SJSA1 (cell line): Measurements from ENCODE around the gene MX2. TPM values are rescaled to one million over a fixed set of nuclear protein-coding genes. Genes with fewer than 3 reads are reported as not detected.
"Not testable (repeated sequence)": the region's sequence is repeated elsewhere in the genome, so short reads cannot be mapped to it uniquely, and the experiment has no call there.

Source experiments
- DNase-seq, 2 experiments: peaks; one replicate each; pipeline ENCODE4 v3.0.0-alpha.2; 2015 to 2020; ENCODE audit warnings: low spot score in 2 of 2, low read depth in 1 of 2
- H3K27ac ChIP-seq: fragments of 250-450 bp; sonication (Bioruptor Pico); 2 replicates; pipeline ENCODE4 v1.5.1; 2020; ENCODE audit warnings: mild to moderate bottlenecking, moderate library complexity
- H3K27me3 ChIP-seq: fragments of 250-450 bp; sonication (Bioruptor Pico); replicated peaks from 2 replicates; pipeline ENCODE4 v1.5.1; 2020; ENCODE audit warnings: mild to moderate bottlenecking, moderate library complexity
- H3K36me3 ChIP-seq: fragments of 250-450 bp; sonication (Bioruptor Pico); 2 replicates; pipeline ENCODE4 v1.5.1; 2020; ENCODE audit warnings: mild to moderate bottlenecking
- H3K4me1 ChIP-seq: fragments of 250-450 bp; sonication (Bioruptor Pico); replicated peaks from 2 replicates; pipeline ENCODE4 v1.6.1; 2021; ENCODE audit warnings: mild to moderate bottlenecking
- H3K4me3 ChIP-seq: fragments of 250-450 bp; sonication (Bioruptor Pico); 2 replicates; pipeline ENCODE4 v1.5.1; 2020; ENCODE audit warnings: mild to moderate bottlenecking
- H3K9me3 ChIP-seq: fragments of 250-450 bp; sonication (Bioruptor Pico); replicated peaks from 2 replicates; pipeline ENCODE4 v1.5.1; 2020; ENCODE audit warnings: mild to moderate bottlenecking
- total RNA-seq: library from RNA; depleted of rRNA; stranded (reverse); fragments of >200 nt; shearing (Covaris generic); gene quantifications from 2 replicates; pipeline ENCODE4 v1.2.3, GENCODE V29; 2014

Gene MX2
- total RNA-seq, 1 experiment from 2014 or later: not detected

DNA sequence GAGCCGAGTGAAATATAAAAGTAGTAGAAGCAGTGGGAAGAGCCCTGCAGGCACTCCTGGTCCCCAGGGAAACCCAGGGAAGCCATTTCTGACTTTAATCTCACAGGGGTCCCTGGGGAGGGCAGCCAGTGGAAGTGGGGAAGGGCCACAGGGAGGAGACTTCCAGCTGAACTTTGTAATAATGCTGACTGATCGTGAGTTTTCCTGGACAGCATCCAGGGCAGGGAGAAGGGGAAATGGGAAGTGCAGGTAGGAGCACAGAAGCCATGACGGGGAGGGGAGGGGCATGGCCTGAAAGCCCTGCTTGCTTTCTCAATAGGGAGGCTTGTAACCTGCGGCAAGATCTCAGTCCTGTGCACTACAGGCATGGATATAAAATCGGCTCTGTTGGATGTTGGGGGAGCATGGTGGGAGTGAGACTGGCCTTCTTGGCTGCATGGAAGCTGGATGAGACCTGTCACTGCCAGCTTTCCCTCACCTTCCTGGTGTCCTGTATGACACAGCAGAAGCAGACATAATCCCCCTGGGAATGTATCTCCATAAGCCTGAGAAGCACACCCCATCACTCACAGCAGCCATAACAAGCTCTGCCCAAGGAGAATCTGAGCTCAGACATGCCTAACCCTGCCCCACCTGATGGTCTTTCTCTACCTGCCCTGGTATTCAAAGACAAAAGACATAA lies 49.1 kb downstream of the MX2 start:
- H3K4me3 ChIP-seq: no peak overlapping the region
- H3K4me1 ChIP-seq: no peaks in the 10 kb centered on the region
- H3K36me3 ChIP-seq: no peaks in the 10 kb centered on the region
- no peak overlapping the region for H3K27ac ChIP-seq
- DNase-seq: no peak
- H3K9me3 ChIP-seq: no peaks in the 10 kb centered on the region
- H3K27me3 ChIP-seq: peaks cover 3% of the 10 kb centered on the region; the same call in 1 of the 2 replicates

DNA sequence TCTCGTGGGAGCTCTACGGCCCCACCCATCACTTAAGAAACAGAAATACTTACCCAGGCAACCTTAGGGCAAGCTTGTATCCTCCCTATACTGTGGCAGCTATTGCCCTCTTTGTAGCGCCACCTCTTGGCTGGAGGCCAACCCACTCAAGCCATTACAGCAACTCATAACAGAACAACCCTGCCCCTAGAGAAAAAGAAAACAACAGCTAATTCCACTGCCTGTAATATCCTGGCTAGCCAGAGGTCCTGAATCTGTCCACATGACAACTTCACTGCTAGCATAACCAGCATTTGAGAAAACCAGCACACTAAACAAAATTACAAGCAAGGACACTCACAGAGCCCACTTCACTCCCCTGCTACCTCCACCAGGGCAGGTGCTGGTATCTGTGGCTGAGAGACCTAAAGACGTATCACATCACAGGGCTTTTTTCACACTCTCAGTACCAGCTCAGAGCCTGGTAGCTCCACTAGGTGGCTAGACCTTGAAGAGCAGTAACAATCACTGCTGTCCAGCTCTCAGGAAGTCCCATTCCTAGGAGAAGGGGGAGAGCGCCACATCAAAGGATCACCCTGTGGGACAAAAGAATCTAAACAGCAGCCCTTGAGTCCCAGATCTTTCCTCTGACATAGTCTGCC lies 49.7 kb downstream of the MX2 start:
- H3K4me3 ChIP-seq: no peak overlapping the region
- DNase-seq: no peak
- H3K9me3 ChIP-seq: no peaks in the 10 kb centered on the region
- peaks cover 3% of the 10 kb centered on the region; the same call in 1 of the 2 replicates for H3K27me3 ChIP-seq
- no peaks in the 10 kb centered on the region for H3K4me1 ChIP-seq
- no peak overlapping the region for H3K27ac ChIP-seq
- no peaks in the 10 kb centered on the region for H3K36me3 ChIP-seq

DNA sequence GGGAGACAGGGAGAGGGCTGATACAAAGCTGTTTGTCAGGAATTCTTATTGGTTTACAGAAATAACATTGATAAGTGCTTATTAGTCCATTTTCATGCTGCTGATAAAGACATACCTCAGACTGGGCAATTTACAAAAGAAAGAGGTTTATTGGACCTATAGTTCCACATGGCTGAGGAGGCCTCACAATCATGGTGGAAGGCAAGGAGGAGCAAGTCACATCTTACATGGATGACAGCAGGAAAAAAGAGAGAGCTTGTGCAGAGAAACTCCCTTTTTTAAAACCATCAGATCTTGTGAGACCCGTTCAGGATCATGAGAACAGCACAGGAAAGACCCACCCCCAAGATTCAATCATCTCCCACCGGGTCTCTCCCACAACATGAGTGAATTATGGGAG lies 55.7 kb downstream of the MX2 start:
- not testable (repeated sequence) for H3K4me3 ChIP-seq, H3K27me3 ChIP-seq, H3K4me1 ChIP-seq, DNase-seq, H3K27ac ChIP-seq, H3K9me3 ChIP-seq, H3K36me3 ChIP-seq

DNA sequence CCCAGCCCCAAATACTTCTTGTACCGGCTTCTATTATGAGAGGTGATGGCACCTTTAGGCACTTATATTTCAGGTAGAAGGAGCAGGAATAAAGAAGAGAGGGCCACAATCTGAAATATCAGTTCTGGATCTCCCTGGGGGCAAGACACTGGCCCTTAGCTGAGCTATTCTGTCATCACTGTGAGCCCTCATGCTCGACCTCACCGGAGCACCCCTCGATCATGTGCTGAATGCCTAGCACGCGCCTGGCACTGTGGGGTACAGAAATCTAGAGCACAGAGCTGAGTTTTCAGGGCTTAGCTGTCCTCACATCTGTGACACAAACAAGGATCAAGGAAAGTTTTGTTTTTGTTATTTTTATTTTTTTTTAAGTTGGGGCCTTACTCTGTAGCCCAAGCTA lies 56.6 kb downstream of the MX2 start:
- Histone ChIP-seq H3K36me3 (no peaks in the 10 kb centered on the region), H3K27me3 (peaks cover 3% of the 10 kb centered on the region; the same call in 1 of the 2 replicates), H3K4me1 (peaks cover 9% of the 10 kb centered on the region), H3K4me3 (no peak overlapping the region), H3K9me3 (no peaks in the 10 kb centered on the region), H3K27ac (no peak overlapping the region)
- DNase-seq: peak in 1 of 2 experiments; percentile 20

DNA sequence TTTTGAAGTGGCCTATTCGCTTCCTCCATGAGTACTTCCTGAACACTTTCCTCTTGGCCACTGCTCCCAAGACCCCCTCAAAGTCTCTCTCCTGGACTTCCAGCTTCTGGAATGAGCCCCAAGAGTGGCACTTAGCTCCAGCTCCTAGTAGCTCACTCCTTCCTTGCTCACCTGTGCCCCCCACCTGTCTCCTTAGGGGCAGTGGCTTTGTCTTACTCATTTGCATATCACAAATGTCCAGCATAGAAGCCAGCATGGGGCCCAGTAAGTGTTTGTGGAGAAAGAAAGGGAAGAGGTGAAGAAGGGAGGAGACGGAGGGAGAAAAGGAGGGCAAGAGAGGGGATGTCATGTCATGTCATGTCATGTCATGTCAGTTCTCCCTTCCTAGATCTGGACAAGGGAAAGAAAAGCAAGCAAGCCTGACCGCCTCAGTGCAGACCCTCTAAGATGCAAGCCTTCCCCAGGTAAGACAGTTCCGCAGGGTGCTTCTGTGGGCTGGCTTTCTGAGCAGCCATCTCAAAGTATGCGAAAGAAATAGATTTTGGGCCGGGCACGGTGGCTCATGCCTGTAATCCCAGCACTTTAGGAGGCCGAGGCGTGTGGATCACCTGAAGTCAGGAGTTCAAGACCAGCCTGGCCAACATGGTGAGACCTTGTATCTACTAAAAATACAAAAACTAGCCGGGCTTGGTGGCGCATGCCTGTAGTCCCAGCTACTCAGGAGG lies 57.3 kb downstream of the MX2 start:
- H3K9me3 ChIP-seq: no peaks in the 10 kb centered on the region
- no peak overlapping the region for H3K4me3 ChIP-seq
- H3K4me1 ChIP-seq: peaks cover 9% of the 10 kb centered on the region
- H3K27me3 ChIP-seq: no peaks in the 10 kb centered on the region; the same call in 1 of the 2 replicates
- H3K27ac ChIP-seq: no peak overlapping the region
- no peaks in the 10 kb centered on the region for H3K36me3 ChIP-seq
- peak in 1 of 2 experiments; percentile 34 for DNase-seq

DNA sequence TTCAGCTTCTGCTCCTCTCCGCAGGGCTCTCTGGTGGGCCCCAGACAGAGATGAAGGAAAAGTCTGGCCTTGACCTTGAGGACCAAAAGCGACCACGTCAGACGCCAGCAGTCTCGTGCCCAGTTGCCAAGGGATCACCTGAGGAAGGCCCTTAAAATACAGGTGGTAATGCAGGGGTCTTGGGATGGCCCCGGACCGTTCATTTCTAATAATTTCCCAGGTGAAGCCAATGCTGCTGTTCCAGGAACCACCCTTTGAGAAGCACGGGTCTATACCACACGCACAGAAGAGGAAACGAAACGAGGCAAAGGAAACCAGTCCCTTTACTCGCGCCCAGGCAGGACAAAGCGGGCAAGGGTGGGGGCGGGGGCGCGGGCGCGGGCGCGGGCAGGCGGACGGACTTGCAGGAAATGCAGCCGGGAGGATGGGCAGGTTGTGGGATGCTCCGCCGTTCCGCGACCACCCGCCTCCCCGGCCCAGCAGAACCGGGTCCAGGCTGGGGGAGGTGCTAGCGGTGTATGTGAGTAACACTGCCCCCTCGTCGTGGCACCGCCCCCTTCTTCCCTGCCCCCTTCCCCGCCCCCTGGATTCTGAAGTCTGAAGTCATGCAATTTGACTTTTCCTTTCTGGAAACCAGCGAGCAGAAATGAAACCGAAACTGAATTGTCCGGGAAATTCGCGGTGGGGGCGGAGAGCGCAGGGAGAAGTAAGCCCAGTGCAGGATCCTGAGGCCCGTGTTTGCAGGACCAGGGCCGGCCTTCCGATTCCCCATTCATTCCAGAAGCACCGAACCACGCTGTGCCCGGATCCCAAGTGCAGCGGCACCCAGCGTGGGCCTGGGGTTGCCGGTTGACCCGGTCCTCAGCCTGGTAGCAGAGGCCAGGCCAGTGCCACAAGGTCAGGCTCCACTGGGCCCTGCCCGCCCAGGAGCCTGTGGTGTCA lies 58.4 kb downstream of the MX2 start:
- H3K4me1 ChIP-seq: peaks cover 9% of the 10 kb centered on the region
- no peaks in the 10 kb centered on the region; the same call in 1 of the 2 replicates for H3K27me3 ChIP-seq
- H3K27ac ChIP-seq: peak overlapping the region; percentile 67
- H3K36me3 ChIP-seq: no peaks in the 10 kb centered on the region
- peak overlapping the region; percentile 50 for H3K4me3 ChIP-seq
- no peaks in the 10 kb centered on the region for H3K9me3 ChIP-seq
- DNase-seq: peak; percentile 86 to 87

DNA sequence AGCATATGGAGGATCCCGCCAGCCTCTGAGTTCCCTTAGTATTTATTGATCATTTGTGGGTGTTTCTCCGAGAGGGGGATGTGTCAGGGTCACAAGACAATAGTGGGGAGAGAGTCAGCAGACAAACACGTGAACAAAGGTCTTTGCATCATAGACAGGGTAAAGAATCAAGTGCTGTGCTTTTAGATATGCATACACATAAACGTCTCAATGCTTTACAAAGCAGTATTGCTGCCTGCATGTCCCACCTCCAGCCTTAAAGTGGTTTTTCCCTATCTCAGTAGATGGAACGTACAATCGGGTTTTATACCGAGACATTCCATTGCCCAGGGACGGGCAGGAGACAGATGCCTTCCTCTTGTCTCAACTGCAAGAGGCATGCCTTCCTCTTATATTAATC lies 59.2 kb downstream of the MX2 start:
- Histone ChIP-seq H3K4me1 (peaks cover 13% of the 10 kb centered on the region), H3K27ac (peak overlapping the region; percentile 67), H3K4me3 (peak overlapping the region; percentile 50)
- H3K27me3 ChIP-seq, H3K36me3 ChIP-seq, DNase-seq, H3K9me3 ChIP-seq: not testable (repeated sequence)

DNA sequence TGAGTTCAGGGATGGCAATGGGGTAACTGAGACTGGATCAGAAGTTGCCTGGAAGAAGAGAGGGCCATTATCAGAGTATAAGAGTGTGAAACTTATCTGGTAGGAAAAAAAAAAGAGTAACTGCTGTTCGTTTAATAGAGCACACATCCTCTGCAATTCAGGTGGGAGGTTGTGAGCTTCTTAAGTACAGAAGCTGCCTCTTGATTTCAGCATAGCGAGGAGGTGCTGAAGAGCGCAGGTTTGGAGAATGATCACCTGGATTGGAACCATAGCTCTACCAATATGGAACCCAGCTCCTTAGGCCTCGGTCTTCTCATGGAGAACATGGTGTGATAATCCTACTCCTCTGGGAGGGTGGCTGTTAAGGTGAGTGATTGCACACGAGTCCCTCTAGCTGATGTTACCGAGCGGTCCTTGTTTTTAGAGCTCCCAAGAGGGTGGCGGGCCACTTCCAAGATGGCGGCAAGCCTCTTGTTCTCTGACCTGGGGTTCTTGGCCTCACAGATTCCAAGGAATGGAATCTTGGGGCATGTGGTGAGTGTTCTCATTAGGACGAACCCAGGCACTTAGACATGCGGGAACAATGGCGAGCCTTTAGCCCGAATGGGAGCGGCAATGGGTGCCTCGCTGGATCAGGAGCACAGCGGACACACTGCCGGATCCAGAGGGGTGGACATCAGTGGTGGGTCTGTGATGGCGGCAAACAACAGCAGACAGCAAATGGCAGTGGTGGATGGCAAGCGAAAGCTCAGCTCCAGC lies 60.9 kb downstream of the MX2 start:
- Histone ChIP-seq H3K36me3 (no peaks in the 10 kb centered on the region), H3K9me3 (no peaks in the 10 kb centered on the region), H3K4me3 (no peak overlapping the region), H3K27ac (no peak overlapping the region), H3K27me3 (no peaks in the 10 kb centered on the region), H3K4me1 (peaks cover 19% of the 10 kb centered on the region)
- DNase-seq: peak in 1 of 2 experiments; percentile 26

DNA sequence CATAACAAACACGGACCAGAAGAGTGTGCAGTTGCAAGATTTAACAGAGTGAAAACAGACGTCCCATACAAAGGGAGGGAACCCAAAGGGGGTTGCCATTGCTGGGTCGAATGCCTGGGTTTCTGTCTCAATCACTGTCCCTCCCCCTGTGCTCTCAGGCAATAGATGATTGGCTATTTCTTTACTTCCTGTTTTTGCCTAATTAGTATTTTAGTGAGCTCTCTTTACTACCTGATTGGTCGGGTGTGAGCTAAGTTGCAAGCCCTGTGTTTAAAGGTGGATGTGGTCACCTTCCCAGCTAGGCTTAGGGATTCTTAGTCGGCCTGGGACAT lies 61.4 kb downstream of the MX2 start:
- H3K4me3 ChIP-seq, DNase-seq, H3K9me3 ChIP-seq, H3K27ac ChIP-seq, H3K36me3 ChIP-seq, H3K27me3 ChIP-seq: not testable (repeated sequence)
- H3K4me1 ChIP-seq: peaks cover 19% of the 10 kb centered on the region

DNA sequence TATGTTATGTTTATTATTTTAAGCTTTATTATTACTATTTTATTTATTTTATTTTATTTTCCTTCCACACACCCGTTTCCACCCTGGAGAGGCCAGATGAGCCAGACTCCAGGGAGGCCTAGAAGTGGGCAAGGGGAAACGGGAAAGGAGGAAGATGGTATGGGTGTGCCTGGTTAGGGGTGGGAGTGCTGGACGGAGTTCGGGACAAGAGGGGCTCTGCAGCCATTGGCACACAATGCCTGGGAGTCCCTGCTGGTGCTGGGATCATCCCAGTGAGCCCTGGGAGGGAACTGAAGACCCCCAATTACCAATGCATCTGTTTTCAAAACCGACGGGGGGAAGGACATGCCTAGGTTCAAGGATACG lies 63.7 kb downstream of the MX2 start:
- peak in 1 of 2 experiments; percentile 15 for DNase-seq
- Histone ChIP-seq H3K36me3 (no peaks in the 10 kb centered on the region), H3K27me3 (no peaks in the 10 kb centered on the region), H3K27ac (no peak overlapping the region), H3K9me3 (no peaks in the 10 kb centered on the region), H3K4me3 (peak overlapping the region; percentile 50), H3K4me1 (peaks cover 18% of the 10 kb centered on the region)

DNA sequence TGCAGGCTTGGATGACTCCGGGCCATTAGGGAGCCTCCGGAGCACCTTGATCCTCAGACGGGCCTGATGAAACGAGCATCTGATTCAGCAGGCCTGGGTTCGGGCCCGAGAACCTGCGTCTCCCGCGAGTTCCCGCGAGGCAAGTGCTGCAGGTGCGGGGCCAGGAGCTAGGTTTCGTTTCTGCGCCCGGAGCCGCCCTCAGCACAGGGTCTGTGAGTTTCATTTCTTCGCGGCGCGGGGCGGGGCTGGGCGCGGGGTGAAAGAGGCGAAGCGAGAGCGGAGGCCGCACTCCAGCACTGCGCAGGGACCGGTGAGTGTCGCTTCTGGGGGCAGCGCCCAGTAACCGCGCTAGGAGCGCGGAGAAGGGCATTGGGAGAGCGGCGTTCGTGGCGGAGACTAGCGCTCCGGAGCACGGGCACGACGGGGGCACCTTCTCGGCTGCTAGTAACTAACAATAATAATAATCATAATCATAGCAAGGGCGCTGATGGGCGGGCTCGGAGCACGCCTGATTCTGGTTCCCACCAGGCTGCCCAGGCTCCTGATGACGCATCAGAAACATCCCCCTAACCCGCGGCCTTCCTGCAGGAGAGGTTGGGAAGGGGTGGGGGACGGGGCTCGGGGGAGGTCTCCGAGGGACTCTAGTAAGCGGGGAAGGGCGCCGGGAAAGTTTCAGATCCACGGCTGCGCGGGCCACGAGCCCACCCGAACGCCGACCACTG lies 64.3 kb downstream of the MX2 start, which contains the start of gene MX1:
TSS of gene MX1 (plus strand) at position 286 of the 722 bp plus-strand sequence. CDS start 5,832 bp downstream, outside the sequence.
- Histone ChIP-seq H3K4me1 (peaks cover 16% of the 10 kb centered on the region), H3K27ac (no peak within 1 kb of the TSS), H3K36me3 (no peaks in the 10 kb centered on the region), H3K9me3 (no peaks in the 10 kb centered on the region), H3K4me3 (peak within 1 kb of the TSS; percentile 50), H3K27me3 (no peaks in the 10 kb centered on the region)
- peak; percentile 45 to 66 for DNase-seq

DNA sequence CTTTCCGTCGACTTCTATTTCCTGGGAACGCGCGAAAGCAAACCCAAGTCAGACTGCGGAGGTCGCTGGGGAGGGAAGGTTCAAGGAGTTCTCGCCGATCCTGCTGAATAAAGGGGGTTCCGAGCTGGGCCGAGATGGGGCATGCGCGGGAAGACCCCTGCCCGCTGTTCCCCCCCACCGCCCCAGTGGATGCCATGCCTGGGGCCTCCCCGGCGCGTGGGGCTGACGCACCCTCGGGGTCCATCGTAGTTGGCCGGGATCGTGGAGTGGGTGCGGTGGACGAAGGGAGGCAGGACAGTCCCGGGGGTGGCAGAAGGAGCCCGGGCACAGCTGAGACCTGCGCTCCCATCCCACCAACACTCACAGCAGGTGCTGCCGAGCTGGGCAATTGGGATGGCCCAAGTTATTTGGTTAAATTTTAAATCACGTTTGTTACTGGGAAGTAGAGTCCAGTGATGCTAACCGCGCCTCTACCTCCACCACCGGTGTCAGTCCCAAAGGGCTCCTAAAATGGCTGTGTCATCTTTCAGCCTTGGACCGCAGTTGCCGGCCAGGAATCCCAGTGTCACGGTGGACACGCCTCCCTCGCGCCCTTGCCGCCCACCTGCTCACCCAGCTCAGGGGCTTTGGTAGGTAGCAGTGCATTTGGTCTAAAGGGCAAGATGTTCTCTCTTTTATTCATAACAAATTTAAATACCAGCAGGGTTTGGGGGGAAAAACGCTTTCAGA lies 65.0 kb downstream of the MX2 start:
- no peaks in the 10 kb centered on the region for H3K9me3 ChIP-seq
- H3K36me3 ChIP-seq: no peaks in the 10 kb centered on the region
- H3K4me1 ChIP-seq: peaks cover 10% of the 10 kb centered on the region
- peak in 1 of 2 experiments; percentile 40 for DNase-seq
- no peaks in the 10 kb centered on the region for H3K27me3 ChIP-seq
- H3K27ac ChIP-seq: no peak overlapping the region
- peak overlapping the region; percentile 50 for H3K4me3 ChIP-seq
